Subcutaneous abdominal adipose tissue (tissue), 5 donors: Measurements from ENCODE around the gene MAP1LC3A.
"Not testable (repeated sequence)": the region's sequence is repeated elsewhere in the genome, so short reads cannot be mapped to it uniquely, and the experiment has no call there.

ENCODE experiments used
- H3K27ac ChIP-seq: one replicate; pipeline ENCODE4 v1.7.0; 2013; ENCODE audit warnings: low read depth, mild to moderate bottlenecking, inconsistent platforms, low read length, moderate library complexity
- H3K27me3 ChIP-seq, 5 donors: one replicate each; pipeline ENCODE4 v1.7.0; 2013; ENCODE audit warnings: low read length in 5 of 5, inconsistent platforms in 1 of 5; ENCODE audit not compliant: control insufficient read depth in 5 of 5, insufficient read depth in 4 of 5
- H3K36me3 ChIP-seq, 5 donors: one replicate each; pipeline ENCODE4 v1.7.0; 2013; ENCODE audit warnings: low read length in 5 of 5; ENCODE audit not compliant: control insufficient read depth in 5 of 5, insufficient read depth in 5 of 5
- H3K4me1 ChIP-seq, 5 donors: one replicate each; pipeline ENCODE4 v1.7.0; 2013; ENCODE audit warnings: low read length in 5 of 5, mild to moderate bottlenecking in 3 of 5, moderate library complexity in 1 of 5; ENCODE audit not compliant: control insufficient read depth in 5 of 5, insufficient read depth in 5 of 5
- H3K4me3 ChIP-seq, 5 donors: one replicate each; pipeline ENCODE4 v1.7.0; 2013; ENCODE audit warnings: low read length in 5 of 5, low read depth in 1 of 5
- H3K9ac ChIP-seq, 5 donors: one replicate each; pipeline ENCODE4 v1.7.0; 2013; ENCODE audit warnings: low read length in 5 of 5, mild to moderate bottlenecking in 4 of 5, moderate library complexity in 3 of 5
- H3K9me3 ChIP-seq, 5 donors: one replicate each; pipeline ENCODE4 v1.7.0; 2013; ENCODE audit warnings: low read length in 5 of 5; ENCODE audit not compliant: control insufficient read depth in 5 of 5
- donor health status: healthy.
- donor health status: healthy.
- donor health status: healthy.
- donor health status: healthy.
- donor health status: healthy.

Gene MAP1LC3A

DNA sequence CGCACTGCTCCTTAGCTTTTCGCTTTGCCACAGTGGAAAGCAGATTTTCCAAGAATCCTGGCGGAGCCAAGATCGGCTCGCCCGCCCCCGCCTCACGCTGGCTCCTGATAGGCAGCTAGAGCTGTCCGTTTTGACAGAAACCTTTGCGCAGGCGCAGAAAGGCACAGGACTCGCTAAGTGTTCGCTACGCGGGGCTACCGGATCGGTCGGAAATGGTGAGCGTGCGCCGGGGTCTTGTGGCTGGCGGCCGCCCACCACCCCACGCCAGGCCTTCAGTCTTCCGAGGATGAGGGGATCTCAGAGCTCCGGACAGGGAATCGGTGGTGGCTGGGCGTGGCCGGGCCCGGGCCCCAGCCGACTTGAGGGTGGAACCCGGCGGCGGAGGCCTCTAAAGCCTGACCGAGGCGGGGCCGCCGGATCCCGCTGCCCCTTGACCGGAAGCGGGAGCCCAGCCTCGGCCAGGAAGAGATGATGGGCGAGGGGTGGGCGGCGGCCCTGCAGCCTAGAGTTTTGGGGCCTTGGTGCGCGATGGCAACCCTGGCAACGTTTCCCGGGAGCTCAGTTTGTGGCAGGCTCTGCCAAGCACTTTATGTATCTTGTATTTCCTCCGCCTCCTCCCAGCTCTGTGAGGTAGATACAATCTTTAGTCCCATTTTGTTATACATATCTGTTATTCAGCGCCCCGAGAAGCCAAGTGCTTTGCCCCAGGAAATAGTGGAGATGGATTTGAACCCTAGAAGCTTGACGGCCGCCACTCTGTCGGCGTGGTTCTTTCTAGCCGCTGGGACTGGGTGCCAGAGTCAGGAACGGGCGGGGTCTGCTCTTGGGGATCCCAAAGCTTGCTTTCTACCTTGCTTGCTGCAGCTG is 42.0 kb upstream of the MAP1LC3A start, which contains the start of gene DYNLRB1:
Gene DYNLRB1 (plus strand): TSS at position 176 of the 867 bp plus-strand sequence. CDS start 37 bp downstream, at position 213.
- no peaks in the 10 kb centered on the region for H3K27me3 ChIP-seq
- H3K4me1 ChIP-seq, result peaks cover 0 to 28% (median 23%) of the 10 kb centered on the region in 5 donors
- H3K9ac ChIP-seq, result peak within 1 kb of the TSS; percentile 73 to 97 (median 95)
- peak within 1 kb of the TSS; percentile 91 for H3K27ac ChIP-seq
- H3K4me3 ChIP-seq, result peak within 1 kb of the TSS; percentile 91 to 96 (median 93)
- no peaks in the 10 kb centered on the region for H3K9me3 ChIP-seq
- H3K36me3 ChIP-seq, result peaks cover 0 to 14% (median 3%) of the 10 kb centered on the region in 5 donors

DNA sequence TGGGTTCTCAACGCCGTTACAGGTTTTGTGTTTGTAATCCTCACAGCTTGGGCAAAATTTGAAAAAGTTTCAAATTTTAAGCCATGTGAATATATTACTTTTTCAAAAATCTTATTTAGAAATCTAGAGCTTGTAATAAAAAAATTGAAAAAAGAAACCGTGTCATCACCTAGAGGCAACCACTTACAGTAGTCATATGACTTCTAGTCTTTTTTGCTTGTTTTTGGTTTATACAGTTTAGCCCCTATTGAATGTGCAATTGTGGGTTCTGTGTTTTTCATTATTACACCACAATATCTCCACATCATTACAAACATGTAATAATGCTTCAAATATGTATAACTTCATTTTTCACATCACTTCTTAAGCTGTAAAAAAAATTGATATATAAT is 41.4 kb upstream of the MAP1LC3A start:
- H3K4me3 ChIP-seq, result peak overlapping the region; percentile 88 to 96 (median 93)
- no peaks in the 10 kb centered on the region for H3K9me3 ChIP-seq
- peaks cover 0 to 28% (median 23%) of the 10 kb centered on the region in 5 donors for H3K4me1 ChIP-seq
- H3K9ac ChIP-seq, result peak overlapping the region; percentile 35 to 97 (median 95)
- peaks cover 0 to 11% (median 3%) of the 10 kb centered on the region in 5 donors for H3K36me3 ChIP-seq
- H3K27ac ChIP-seq, result peak overlapping the region; percentile 91
- H3K27me3 ChIP-seq, result no peaks in the 10 kb centered on the region

DNA sequence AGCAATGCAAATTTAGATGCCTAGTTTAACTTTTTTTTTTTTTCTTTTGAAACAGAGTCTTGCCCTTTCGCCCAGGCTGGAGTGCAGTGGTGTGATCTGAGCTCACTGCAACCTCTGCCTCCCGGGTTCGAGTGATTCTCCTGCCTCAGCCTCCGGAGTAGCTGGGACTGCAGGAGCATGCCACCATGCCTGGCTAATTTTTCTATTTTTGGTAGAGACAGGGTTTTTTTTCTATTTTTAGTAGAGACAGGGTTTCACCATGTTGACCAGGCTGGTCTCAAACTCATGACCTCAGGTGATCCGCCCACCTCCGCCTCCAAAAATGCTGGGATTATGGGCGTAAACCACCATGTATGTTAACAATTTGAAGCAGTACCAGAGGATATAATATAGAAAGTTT is 39.7 kb upstream of the MAP1LC3A start:
- H3K4me1 ChIP-seq, result peaks cover 8 to 39% (median 35%) of the 10 kb centered on the region in 5 donors
- not testable (repeated sequence) for H3K9me3 ChIP-seq, H3K27ac ChIP-seq, H3K27me3 ChIP-seq, H3K4me3 ChIP-seq, H3K9ac ChIP-seq, H3K36me3 ChIP-seq

DNA sequence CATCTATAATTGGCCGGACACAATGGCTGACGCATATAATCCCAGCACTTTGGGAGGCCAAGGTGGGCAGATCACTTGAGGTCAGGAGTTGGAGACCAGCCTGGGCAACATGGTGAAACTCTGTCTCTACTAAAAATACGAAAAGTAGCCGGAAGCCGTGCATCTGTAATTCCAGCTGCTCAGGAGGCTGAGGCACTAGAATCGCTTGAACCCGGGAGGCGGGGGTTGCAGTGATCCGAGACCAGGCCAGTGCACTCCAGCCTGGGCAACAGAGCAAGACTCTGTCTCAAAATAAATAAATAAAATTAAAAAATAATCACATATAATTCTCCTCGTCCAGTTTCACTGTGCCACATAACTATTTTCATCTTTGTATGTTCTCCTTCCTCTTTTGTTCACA is 38.7 kb upstream of the MAP1LC3A start:
- not testable (repeated sequence) for H3K27ac ChIP-seq, H3K36me3 ChIP-seq, H3K27me3 ChIP-seq, H3K4me3 ChIP-seq, H3K9me3 ChIP-seq, H3K9ac ChIP-seq
- H3K4me1 ChIP-seq, result peaks cover 9 to 47% (median 38%) of the 10 kb centered on the region in 5 donors

DNA sequence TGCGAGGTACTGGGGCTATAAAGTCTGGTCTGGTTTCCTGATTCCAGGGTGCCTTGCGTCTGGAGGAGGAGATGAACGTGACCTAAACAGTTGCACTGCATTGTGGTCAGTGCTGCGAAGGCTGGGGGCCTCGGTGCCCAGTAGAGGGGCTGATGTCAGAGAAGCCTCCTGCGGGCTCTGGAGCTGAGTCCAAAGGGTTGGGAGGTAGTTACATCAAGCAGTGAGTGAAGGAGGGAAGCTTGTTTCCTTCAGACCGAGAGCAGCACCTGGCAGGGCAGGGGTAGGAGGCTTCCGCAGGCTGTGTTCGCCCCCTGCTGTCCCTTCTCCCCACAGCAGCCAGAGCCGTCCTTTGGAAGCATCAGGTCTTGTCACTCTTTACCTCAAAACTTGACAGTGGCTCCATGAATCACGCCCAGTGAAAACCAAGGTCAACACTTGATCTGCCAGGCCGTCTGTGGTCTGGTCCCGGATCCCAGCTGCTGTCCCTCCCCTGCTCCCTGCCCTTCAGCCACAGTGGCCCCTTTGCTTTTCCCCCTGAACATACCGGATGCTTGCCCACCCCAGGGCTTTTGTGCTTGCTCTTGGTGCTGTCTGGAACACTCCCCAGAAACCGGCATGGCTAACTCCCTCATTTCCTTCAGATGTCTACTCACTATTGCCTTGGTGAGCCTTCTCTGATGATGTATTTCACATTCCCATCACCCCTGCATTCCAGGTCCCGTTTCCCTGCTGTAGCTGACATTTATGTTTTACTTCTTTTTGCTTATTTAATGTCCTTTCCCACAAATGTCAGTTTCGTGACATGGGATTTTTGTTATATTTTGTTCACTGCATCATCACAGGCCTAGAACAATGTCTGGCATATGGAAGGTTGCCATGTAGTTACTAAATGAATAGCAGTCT is 35.3 kb upstream of the MAP1LC3A start:
- Histone ChIP-seq H3K27ac (peak overlapping the region; percentile 51), H3K4me3 (no peak overlapping the region), H3K9ac (no peak overlapping the region), H3K4me1 (peaks cover 15 to 33% (median 29%) of the 10 kb centered on the region in 5 donors), H3K27me3 (no peaks in the 10 kb centered on the region), H3K36me3 (peaks cover 11 to 34% (median 26%) of the 10 kb centered on the region in 5 donors), H3K9me3 (no peaks in the 10 kb centered on the region)

DNA sequence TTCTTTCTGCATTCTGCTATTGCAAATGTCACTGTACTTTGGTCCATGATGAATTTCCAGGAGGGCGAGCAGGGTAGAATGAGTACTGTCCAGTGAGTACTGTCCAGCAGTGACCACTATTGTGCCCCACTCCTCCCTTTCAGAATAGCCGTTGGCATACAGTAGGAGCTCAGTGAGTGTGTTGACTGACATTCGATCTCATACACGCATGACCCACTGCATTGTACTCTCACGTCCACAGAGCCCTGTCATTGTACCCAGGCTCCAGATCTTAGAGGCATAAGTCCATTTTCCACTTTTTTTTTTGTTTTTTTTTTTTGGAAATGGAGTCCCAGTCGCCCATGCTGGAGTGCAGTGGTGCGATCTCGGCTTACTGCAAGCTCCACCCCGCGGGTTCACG is 34.1 kb upstream of the MAP1LC3A start:
- Histone ChIP-seq H3K4me1 (peaks cover 15 to 33% (median 28%) of the 10 kb centered on the region in 5 donors), H3K27ac (peak overlapping the region; percentile 51), H3K9me3 (no peaks in the 10 kb centered on the region), H3K27me3 (no peaks in the 10 kb centered on the region), H3K36me3 (peaks cover 10 to 42% (median 35%) of the 10 kb centered on the region in 5 donors), H3K4me3 (no peak overlapping the region), H3K9ac (no peak overlapping the region)

DNA sequence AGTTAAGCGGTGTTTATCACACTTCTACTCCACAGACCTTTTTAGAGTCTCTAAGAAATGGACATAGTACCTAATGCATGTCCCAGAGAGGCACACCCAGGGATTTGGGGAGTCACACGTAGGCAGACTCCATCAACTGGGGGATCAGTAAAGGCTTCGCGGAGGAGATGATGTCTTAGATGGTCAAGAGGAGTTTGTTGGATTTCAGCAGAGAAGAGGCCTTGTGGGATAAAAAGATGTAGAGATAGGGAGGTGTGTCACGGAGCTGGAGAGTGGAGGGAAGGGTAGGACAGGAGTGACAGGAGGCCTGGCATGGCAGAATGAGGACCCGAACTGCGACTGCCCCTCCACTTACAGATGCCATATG is 33.2 kb upstream of the MAP1LC3A start:
- Histone ChIP-seq H3K27me3 (no peaks in the 10 kb centered on the region), H3K27ac (peak overlapping the region; percentile 51), H3K9me3 (no peaks in the 10 kb centered on the region), H3K36me3 (peaks cover 8 to 49% (median 40%) of the 10 kb centered on the region in 5 donors), H3K4me1 (peaks cover 15 to 40% (median 33%) of the 10 kb centered on the region in 5 donors), H3K9ac (peak overlapping the region in 1 of 5 donors; percentile 32), H3K4me3 (no peak overlapping the region)

DNA sequence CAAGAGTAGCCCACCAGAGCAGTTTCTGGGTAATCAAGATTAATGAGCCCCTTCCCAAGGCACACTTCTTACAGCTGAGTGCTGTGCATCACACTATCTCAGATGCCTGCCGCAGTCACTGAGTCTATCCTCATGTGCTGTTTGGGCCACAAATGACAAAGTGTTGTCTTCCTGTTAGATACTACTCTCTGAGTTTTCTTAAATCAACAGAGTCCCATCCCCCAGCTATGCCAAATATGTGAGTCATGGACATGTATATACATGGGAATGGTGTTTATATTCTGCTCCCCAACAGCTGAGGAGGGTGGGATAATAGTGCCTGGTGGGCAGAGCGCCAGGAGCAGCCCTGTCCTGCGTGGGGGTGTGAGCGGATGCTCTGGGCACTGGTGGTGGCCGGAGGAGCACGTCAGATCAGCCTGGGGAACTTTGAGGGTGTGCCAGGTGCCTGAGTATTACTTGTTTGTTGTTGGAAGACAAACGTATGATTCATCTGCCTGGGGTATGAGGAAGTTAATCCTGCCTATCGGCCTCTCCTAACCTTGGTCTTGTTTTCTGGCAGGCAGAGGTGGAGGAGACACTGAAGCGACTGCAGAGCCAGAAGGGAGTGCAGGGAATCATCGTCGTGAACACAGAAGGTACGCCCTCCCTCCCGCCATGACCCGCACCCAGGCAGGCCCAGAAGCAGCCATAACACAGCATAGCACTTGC is 32.7 kb upstream of the MAP1LC3A start:
- Histone ChIP-seq H3K9ac (peak overlapping the region in 1 of 5 donors; percentile 32), H3K4me3 (no peak overlapping the region), H3K9me3 (no peaks in the 10 kb centered on the region), H3K27me3 (no peaks in the 10 kb centered on the region), H3K36me3 (peaks cover 8 to 55% (median 44%) of the 10 kb centered on the region in 5 donors), H3K4me1 (peaks cover 15 to 43% (median 39%) of the 10 kb centered on the region in 5 donors), H3K27ac (peak overlapping the region; percentile 51)

DNA sequence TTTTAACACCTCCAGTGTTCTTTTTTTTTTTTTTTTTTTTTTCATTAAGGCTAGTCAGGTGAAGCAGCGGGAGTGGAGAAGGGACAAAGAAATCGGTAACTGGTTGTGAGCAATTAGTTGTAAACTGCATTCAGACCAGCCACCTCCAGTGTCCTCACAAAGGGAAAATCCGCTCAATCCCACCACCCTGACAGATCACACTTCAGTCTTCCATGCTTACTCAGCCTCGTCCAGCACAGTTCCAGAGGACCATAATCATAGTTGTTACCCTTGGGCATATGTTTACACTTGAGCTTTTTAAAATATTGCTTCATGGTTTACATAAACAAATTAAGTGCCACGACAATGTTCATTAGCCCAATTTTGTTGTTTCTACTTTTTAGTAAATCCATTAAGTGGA is 32.1 kb upstream of the MAP1LC3A start:
- Histone ChIP-seq H3K9ac (no peak overlapping the region), H3K9me3 (no peaks in the 10 kb centered on the region), H3K27ac (peak overlapping the region; percentile 51), H3K4me1 (peaks cover 15 to 49% (median 45%) of the 10 kb centered on the region in 5 donors), H3K27me3 (no peaks in the 10 kb centered on the region), H3K4me3 (no peak overlapping the region), H3K36me3 (peaks cover 8 to 61% (median 44%) of the 10 kb centered on the region in 5 donors)
